Nephron (organoid): ENCODE data around the gene ZFP91.

Source experiments
- H3K27ac Mint-ChIP-seq, 3 experiments: 2 replicates each; pipeline ENCODE4 v1.8.0; 2020; ENCODE audit warnings: mixed read lengths in 3 of 3, mild to moderate bottlenecking in 2 of 3, moderate library complexity in 1 of 3
- H3K27me3 Mint-ChIP-seq: 2 replicates; pipeline ENCODE4 v1.8.0; 2021; ENCODE audit warnings: low read depth, mild to moderate bottlenecking, moderate library complexity, mixed read lengths
- H3K36me3 Mint-ChIP-seq: 2 replicates; pipeline ENCODE4 v1.8.0; 2020; ENCODE audit warnings: low read depth, mixed read lengths
- H3K4me1 Mint-ChIP-seq: 2 replicates; pipeline ENCODE4 v1.8.0; 2020; ENCODE audit warnings: mixed read lengths
- H3K4me3 Mint-ChIP-seq, 3 experiments: 2 replicates each; pipeline ENCODE4 v1.8.0; 2020; ENCODE audit warnings: mild to moderate bottlenecking in 3 of 3, mixed read lengths in 3 of 3, moderate library complexity in 2 of 3
- H3K9me3 Mint-ChIP-seq: 2 replicates; pipeline ENCODE4 v1.8.0; 2020; ENCODE audit warnings: mixed read lengths
- TF ChIP-seq, protein P1 (sequence below), 3 experiments: fragments of 200-600 bp; sonication (generic); IDR thresholded peaks; one replicate each; pipeline ENCODE4 v1.5.0; 2021; ENCODE audit warnings: antibody characterized with exemption in 3 of 3; ENCODE audit not compliant: unreplicated experiment in 3 of 3

Gene ZFP91

DNA sequence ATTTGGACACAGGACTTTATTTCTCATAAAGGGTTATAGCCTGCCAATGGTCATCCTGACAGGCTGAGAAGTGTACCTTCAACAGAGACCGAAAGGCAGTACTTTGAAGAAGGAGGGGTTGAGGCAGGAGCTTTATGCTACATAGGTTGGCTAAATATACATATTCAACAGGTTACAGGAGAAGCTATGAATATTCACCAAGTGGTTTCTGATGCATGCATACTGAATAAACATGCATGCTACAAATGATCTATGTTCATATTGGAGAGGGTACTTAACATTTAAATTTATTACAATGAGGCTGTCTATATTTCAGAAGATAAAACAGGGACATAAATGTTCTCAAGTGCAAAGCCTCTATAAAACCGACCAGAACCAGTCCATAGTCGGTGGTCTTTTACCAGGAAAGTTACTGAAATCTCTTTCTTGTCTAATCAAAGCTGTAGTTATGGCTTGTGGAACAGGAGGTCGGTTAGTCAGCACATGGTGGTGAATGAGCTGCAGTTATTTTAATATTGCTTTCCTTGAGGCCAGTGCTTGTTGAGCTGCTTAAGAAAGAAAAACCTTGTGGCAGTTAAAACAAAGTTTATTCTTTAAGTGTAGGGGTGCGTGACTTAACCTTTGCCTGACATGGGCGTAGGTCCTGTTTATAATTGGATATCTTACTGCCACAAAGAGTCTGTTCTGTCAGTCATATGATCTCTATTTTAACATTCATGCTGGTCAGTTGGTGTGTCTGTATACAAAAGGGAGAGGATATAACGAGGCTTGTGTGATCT is 63.1 kb downstream of the ZFP91 start:
- peaks cover 6% of the 10 kb centered on the region for H3K4me1 Mint-ChIP-seq
- peaks cover 10% of the 10 kb centered on the region for H3K9me3 Mint-ChIP-seq
- H3K27me3 Mint-ChIP-seq = peaks cover 4% of the 10 kb centered on the region
- H3K36me3 Mint-ChIP-seq = no peaks in the 10 kb centered on the region
- peak overlapping the region in 1 of 3 experiments; percentile 79 for H3K27ac Mint-ChIP-seq
- H3K4me3 Mint-ChIP-seq = no peak overlapping the region
- TF ChIP-seq, protein P1, sequence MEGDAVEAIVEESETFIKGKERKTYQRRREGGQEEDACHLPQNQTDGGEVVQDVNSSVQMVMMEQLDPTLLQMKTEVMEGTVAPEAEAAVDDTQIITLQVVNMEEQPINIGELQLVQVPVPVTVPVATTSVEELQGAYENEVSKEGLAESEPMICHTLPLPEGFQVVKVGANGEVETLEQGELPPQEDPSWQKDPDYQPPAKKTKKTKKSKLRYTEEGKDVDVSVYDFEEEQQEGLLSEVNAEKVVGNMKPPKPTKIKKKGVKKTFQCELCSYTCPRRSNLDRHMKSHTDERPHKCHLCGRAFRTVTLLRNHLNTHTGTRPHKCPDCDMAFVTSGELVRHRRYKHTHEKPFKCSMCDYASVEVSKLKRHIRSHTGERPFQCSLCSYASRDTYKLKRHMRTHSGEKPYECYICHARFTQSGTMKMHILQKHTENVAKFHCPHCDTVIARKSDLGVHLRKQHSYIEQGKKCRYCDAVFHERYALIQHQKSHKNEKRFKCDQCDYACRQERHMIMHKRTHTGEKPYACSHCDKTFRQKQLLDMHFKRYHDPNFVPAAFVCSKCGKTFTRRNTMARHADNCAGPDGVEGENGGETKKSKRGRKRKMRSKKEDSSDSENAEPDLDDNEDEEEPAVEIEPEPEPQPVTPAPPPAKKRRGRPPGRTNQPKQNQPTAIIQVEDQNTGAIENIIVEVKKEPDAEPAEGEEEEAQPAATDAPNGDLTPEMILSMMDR (IDR thresholded peaks at IDR 0.05; ENCODE audit: unreplicated experiment in 3 of 3) = no peak

- Mint-ChIP-seq H3K9me3 (peaks cover 10% of the 10 kb centered on the region), H3K4me1 (peaks cover 6% of the 10 kb centered on the region), H3K27ac (no peak overlapping the region), H3K4me3 (no peak overlapping the region), H3K36me3 (no peaks in the 10 kb centered on the region), H3K27me3 (peaks cover 4% of the 10 kb centered on the region)
- TF ChIP-seq, protein P1 (IDR thresholded peaks at IDR 0.05; ENCODE audit: unreplicated experiment in 3 of 3) = no peak
Observed at GRCh38 chr11:58645854-58646253, 67.0 kb downstream of the ZFP91 start.

GRCh38 chr11:58647141-58647699 is 68.4 kb downstream of the ZFP91 start:
- Mint-ChIP-seq H3K36me3 (no peaks in the 10 kb centered on the region), H3K27ac (no peak overlapping the region), H3K4me1 (no peaks in the 10 kb centered on the region), H3K27me3 (peaks cover 4% of the 10 kb centered on the region), H3K4me3 (no peak overlapping the region), H3K9me3 (peaks cover 10% of the 10 kb centered on the region)
- TF ChIP-seq, protein P1 (IDR thresholded peaks at IDR 0.05; ENCODE audit: unreplicated experiment in 3 of 3) = no peak

GRCh38 chr11:58647866-58648265 is 69.0 kb downstream of the ZFP91 start:
- TF ChIP-seq, protein P1 (IDR thresholded peaks at IDR 0.05; ENCODE audit: unreplicated experiment in 3 of 3) = no peak
- H3K4me1 Mint-ChIP-seq = no peaks in the 10 kb centered on the region
- H3K9me3 Mint-ChIP-seq = peaks cover 10% of the 10 kb centered on the region

GRCh38 chr11:58649623-58650022 is 70.8 kb downstream of the ZFP91 start:
- TF ChIP-seq, protein P1 (IDR thresholded peaks at IDR 0.05; ENCODE audit: unreplicated experiment in 3 of 3) = no peak
- no peak overlapping the region for H3K27ac Mint-ChIP-seq
- H3K4me1 Mint-ChIP-seq = no peaks in the 10 kb centered on the region
- H3K27me3 Mint-ChIP-seq = peaks cover 4% of the 10 kb centered on the region
- peaks cover 10% of the 10 kb centered on the region for H3K9me3 Mint-ChIP-seq
- H3K36me3 Mint-ChIP-seq = no peaks in the 10 kb centered on the region
- no peak overlapping the region for H3K4me3 Mint-ChIP-seq

More at GRCh38 chr11:58647866-58648265, 69.0 kb downstream of the ZFP91 start:
- Mint-ChIP-seq H3K4me3 (no peak overlapping the region), H3K27me3 (peaks cover 4% of the 10 kb centered on the region), H3K36me3 (no peaks in the 10 kb centered on the region), H3K27ac (no peak overlapping the region)
